Raji (cell line): ENCODE results near the gene AREL1.

Experiments used
- POLR2A ChIP-seq: IDR thresholded peaks from 2 replicates; pipeline ENCODE4 v1.6.1; 2011; ENCODE audit warnings: low read depth, low read length, control low read depth; ENCODE audit not compliant: insufficient read depth

AREL1 gene

GRCh38 chr14:74682169-74682952, 30.5 kb downstream of the AREL1 start:
- no peak for TF ChIP-seq POLR2A

- no peak for TF ChIP-seq POLR2A
Observed at GRCh38 chr14:74675219-74675618, 37.7 kb downstream of the AREL1 start.

DNA sequence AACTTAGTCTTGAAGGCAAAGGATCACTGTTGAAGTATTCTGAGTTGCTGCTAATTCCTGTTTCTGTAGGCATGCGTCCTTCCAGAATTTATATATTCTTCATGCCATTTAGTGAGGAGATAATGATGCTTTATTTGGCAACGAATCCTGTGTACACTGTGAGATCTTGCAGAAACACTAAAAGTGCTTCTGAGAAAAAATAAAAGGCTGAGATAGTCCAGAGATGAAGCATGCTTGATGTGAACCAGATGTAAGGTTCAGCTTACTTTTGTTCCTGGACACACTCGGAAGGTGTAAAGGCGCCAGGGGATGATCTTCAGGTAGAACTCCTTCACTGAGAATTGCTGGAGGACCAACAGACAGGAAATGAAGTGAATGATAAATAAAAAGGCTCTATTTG, 39.1 kb downstream of the AREL1 start:
- TF ChIP-seq POLR2A = no peak

DNA sequence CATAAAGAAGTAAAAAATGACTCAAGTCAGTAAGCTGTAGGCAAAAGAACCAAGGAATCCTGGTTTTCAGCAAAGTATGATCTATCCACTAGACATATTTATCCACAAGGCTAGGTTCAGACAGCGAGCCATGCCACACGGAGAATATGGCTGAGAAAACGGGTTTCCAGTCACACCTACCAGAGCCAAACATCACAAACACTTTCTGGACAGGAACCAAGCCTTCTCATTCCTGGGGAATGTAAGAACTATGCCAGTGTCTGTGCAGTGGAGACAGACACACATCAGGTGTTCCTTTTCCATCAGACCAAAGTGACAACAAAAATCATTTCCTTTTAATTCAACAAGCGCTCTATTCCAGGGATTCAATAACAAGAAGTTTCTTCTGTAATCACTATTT, 41.1 kb downstream of the AREL1 start:
- TF ChIP-seq POLR2A = no peak

- no peak for TF ChIP-seq POLR2A
Observed at GRCh38 chr14:74670726-74671411, 42.0 kb downstream of the AREL1 start.

GRCh38 chr14:74669846-74670245, 43.0 kb downstream of the AREL1 start:
- TF ChIP-seq POLR2A = no peak

- no peak for TF ChIP-seq POLR2A
Observed at GRCh38 chr14:74669256-74669655, 43.6 kb downstream of the AREL1 start.

DNA sequence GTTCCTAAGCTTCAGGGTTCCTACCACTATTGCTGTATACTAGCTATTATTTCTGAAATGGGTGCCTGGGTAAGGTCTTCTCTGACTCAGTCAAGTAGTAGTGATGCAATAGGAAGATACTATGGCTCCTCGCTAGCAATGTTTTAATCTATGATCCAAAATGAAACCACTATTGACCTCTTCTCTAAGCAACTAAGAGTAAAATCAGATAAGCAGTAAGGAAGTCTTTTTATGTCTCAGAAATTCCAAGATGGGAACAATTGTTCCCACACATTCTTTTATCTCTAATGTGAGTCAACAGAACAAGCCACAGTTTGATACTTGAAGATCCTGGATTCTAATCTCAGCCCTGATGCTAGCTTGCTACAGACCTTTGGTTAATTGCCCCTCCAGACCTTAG, 45.1 kb downstream of the AREL1 start:
- no peak for TF ChIP-seq POLR2A

DNA sequence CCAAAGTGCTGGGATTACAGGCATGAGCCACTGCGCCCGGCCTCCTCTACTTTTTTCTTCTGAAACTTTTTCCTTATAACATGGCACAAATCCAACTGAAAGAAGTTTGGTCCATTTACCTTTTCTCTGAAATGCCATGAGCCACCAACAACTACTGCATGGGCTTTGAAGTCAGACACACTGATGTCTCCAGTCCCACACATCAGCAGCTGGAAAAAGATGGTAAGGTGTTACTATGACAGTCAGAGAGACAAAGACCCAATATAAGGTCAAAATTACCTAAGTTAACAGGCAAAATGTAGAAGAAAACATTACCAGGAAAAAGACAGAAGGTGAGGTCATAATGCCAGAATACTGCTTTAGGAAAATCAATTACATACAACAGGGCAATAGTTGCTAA, 48.2 kb downstream of the AREL1 start:
- TF ChIP-seq POLR2A = no peak

GRCh38 chr14:74663884-74664283, 49.0 kb downstream of the AREL1 start:
- no peak for TF ChIP-seq POLR2A

DNA sequence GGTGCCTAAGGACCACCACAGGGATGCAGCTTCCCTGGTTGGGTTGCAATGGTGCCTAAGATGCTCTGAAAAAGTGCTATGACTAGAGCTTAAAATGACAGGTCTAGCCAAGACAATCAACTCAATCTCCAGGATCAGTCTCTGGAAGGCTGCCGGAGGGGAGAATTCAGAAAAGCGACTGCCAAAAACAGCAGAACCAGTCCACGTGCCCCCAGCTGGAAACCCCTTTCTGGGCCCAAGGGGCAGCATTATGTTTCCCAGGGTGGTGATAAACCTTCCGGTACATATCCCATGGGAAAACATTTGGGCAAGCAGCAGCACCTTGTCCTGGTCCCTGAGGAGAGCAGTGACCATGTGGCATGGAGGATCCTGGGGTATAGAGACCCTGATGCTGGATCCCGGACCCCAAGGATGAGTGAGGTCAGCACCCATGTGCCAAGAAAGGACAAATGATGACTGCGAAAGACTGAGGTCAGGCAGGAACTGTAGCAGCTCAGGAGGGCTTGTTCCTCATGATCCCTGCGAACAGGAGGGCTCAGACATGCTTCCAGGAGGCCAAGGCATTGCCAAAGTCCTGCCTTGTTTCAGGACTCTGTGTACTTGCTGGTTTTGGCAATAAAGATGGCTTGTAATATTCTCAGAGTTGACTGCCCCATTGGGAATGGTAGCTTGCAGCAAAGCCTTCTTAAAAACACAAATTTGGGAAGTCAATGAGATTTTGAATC, 51.0 kb downstream of the AREL1 start:
- no peak for TF ChIP-seq POLR2A

- TF ChIP-seq POLR2A = no peak
Observed at GRCh38 chr14:74660863-74661262, 52.0 kb downstream of the AREL1 start.

DNA sequence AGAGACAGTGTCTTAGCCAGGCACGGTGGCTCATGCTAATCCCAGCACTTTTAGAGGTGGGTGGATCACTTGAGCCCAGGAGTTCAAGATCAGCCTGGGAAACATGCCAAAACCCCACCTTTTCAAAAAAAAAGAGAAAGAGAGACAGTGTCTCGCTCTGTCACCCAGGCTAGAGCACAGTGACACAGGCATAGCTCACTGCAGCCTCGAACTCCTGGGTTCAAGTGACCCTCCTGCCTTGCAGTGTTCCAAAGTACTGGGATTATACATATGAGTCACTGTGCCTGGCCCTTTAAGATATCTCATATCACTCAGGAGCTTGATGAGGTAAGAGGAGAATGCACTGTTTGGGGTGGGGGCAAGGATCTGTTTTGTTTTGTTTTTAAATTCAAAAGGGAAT, 52.7 kb downstream of the AREL1 start:
- no peak for TF ChIP-seq POLR2A

DNA sequence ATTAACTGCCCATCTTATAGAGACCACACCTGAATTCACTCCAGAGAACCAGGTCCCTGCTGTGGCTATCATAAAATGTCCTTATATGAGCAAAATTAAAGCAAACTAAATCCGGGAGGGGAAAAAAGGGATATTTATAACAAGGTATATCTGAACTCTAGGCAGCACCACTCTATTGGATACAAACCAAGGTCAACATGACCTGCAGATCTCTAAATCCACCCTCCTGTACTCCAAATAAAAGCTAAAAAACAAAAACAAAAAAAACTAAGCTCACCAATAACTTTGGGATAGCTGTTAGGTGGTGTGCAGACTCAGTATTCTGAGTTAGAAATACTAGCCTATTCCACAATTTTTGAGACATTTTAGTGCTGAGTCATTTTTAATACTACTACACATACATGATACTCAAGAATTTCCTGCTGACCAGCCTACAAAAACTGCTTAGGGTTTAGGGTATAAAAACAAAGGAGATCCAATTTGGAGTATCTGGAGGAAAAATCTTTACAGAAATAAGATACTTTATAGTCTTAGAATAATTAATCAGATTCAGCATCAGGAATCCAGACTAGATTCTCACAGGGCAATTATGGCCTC, 54.2 kb downstream of the AREL1 start:
- TF ChIP-seq POLR2A = no peak

DNA sequence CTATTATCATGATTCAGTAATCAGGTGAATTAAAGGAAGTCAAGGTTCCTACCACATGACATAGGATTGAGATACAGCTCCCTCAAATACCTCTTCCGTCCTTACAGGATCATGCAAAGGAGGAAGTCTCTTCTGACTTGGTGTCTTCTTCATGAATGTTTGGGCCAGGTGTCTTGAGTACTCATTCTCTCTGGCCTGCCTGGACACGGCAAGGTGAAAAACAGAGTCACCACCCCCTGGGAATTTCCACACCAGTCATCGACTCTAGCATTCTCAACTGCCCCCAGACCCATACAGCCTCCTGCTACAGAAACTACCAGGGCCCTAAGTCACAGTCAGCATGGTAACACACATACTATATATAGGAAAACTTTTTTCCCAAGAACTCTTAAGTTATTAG, 55.9 kb downstream of the AREL1 start:
- TF ChIP-seq POLR2A = no peak
